Osteoblast (primary cell): ENCODE data around the gene SYNGR3. TPM values are rescaled to one million over a fixed set of nuclear protein-coding genes. Genes with fewer than 3 reads are reported as not detected.

ENCODE experiments used
- DNase-seq: peaks from one replicate; pipeline ENCODE4 v3.0.0; 2011; ENCODE audit warnings: low spot score, mixed read lengths; ENCODE audit not compliant: insufficient read length; ENCODE audit errors: missing footprints
- H2AFZ ChIP-seq: 2 replicates; pipeline ENCODE4 v1.6.0; 2011; ENCODE audit warnings: mild to moderate bottlenecking, low read length
- H3K27ac ChIP-seq: 2 replicates; pipeline ENCODE4 v1.5.1; 2011; ENCODE audit warnings: mild to moderate bottlenecking, low read depth, low read length, moderate library complexity
- H3K27me3 ChIP-seq: 2 replicates; pipeline ENCODE4 v1.6.0; 2012; ENCODE audit warnings: mild to moderate bottlenecking, control low read depth, inconsistent platforms, low read length, moderate library complexity; ENCODE audit not compliant: insufficient read depth
- H3K36me3 ChIP-seq: 2 replicates; pipeline ENCODE4 v1.5.1; 2011; ENCODE audit warnings: mild to moderate bottlenecking, low read length, control low read depth, moderate library complexity; ENCODE audit not compliant: insufficient read depth
- H3K4me1 ChIP-seq: 2 replicates; pipeline ENCODE4 v1.5.1; 2011; ENCODE audit warnings: mild to moderate bottlenecking, low read length, control low read depth, moderate library complexity; ENCODE audit not compliant: insufficient read depth
- H3K4me2 ChIP-seq: 2 replicates; pipeline ENCODE4 v1.6.0; 2011; ENCODE audit warnings: mild to moderate bottlenecking, low read length; ENCODE audit not compliant: insufficient read depth
- H3K4me3 ChIP-seq: fragments of 200-600 bp; sonication (generic); 3 replicates; pipeline ENCODE4 v1.5.1; 2012; ENCODE audit warnings: mild to moderate bottlenecking, low read length, inconsistent platforms; ENCODE audit not compliant: insufficient read depth
- H3K79me2 ChIP-seq: 2 replicates; pipeline ENCODE4 v1.6.0; 2012; ENCODE audit warnings: mild to moderate bottlenecking, low read length, control low read depth, inconsistent platforms; ENCODE audit not compliant: insufficient read depth
- H3K9me3 ChIP-seq: 2 replicates; pipeline ENCODE4 v1.5.1; 2011; ENCODE audit warnings: low read depth, low read length, control low read depth
- H4K20me1 ChIP-seq: 2 replicates; pipeline ENCODE4 v1.6.0; 2012; ENCODE audit warnings: mild to moderate bottlenecking, low read length, control low read depth; ENCODE audit not compliant: insufficient read depth
- CTCF ChIP-seq: IDR thresholded peaks from 2 replicates; pipeline ENCODE4 v1.5.1; 2011; ENCODE audit warnings: mild to moderate bottlenecking, low read depth, low read length, moderate library complexity; ENCODE audit errors: extremely low read depth
- total RNA-seq: library from RNA; depleted of rRNA; stranded (reverse); fragments of >200 nt; gene quantifications from 2 replicates; pipeline ENCODE4 v1.2.3, GENCODE V29; 2012

Gene SYNGR3
- total RNA-seq, 1 donor, result under 0.01 TPM

GRCh38 chr16:1976951-1977874 is 12.6 kb upstream of the SYNGR3 start:
- Histone ChIP-seq H4K20me1 (peaks cover 20% of the 10 kb centered on the region), H3K9me3 (no peaks in the 10 kb centered on the region), H3K4me2 (no peak overlapping the region), H3K4me3 (no peak overlapping the region), H3K27me3 (peaks cover 29% of the 10 kb centered on the region), H3K36me3 (peaks cover 26% of the 10 kb centered on the region), H3K79me2 (peaks cover 20% of the 10 kb centered on the region), H2AFZ (no peak overlapping the region), H3K27ac (no peak overlapping the region), H3K4me1 (peaks cover 5% of the 10 kb centered on the region)
- TF ChIP-seq CTCF, result no peak
- peak; percentile 86 for DNase-seq

- Histone ChIP-seq H3K27me3 (peaks cover 36% of the 10 kb centered on the region), H3K4me2 (no peak overlapping the region), H3K4me3 (no peak overlapping the region), H4K20me1 (peaks cover 20% of the 10 kb centered on the region), H3K27ac (no peak overlapping the region), H3K79me2 (peaks cover 13% of the 10 kb centered on the region), H3K36me3 (peaks cover 26% of the 10 kb centered on the region), H3K4me1 (peaks cover 1% of the 10 kb centered on the region), H2AFZ (no peak overlapping the region), H3K9me3 (no peaks in the 10 kb centered on the region)
- TF ChIP-seq CTCF, result no peak
- no peak for DNase-seq
Observed at GRCh38 chr16:1977875-1978268, 11.9 kb upstream of the SYNGR3 start.

- no peak for DNase-seq
- H3K4me2 ChIP-seq, result no peak overlapping the region
- H3K4me1 ChIP-seq, result no peaks in the 10 kb centered on the region
- no peak overlapping the region for H3K27ac ChIP-seq
- peaks cover 20% of the 10 kb centered on the region for H4K20me1 ChIP-seq
- H2AFZ ChIP-seq, result no peak overlapping the region
- peaks cover 8% of the 10 kb centered on the region for H3K79me2 ChIP-seq
- peaks cover 39% of the 10 kb centered on the region for H3K27me3 ChIP-seq
- no peaks in the 10 kb centered on the region for H3K9me3 ChIP-seq
- TF ChIP-seq CTCF, result no peak
- H3K36me3 ChIP-seq, result peaks cover 26% of the 10 kb centered on the region
- H3K4me3 ChIP-seq, result no peak overlapping the region
Observed at GRCh38 chr16:1978476-1979120, 11.2 kb upstream of the SYNGR3 start.
